Measurements from ENCODE around the gene STPG2.

DNA sequence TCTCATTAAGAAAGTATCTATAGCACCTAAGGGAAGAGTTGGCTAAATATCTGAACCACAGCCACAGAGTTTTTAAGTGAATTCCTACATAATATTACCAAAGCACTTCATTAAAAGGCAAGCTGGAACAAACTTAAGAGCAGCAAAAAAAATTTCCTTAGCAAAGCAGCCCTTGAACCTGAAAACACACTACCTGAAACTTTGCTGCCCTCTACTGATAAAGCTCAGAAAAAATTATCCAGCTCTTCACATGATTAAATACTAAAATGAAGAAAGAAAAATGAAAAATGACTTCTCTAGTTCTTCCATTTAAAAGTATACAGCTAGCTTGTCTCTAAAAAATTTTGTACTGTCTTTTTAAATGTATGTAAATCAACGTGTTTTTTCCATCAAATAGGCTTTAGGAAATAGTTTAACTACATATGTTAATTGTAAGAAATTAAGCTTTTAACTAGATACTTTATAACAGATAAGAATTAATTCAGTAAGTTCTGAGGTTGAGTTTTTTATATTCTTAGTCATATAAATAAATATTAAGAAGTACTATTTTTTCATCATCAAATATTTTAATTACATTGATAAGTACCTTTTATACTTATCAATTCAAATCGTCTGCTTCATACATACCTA is 156.1 kb downstream of the STPG2 start:
- TF ChIP-seq, protein P1, sequence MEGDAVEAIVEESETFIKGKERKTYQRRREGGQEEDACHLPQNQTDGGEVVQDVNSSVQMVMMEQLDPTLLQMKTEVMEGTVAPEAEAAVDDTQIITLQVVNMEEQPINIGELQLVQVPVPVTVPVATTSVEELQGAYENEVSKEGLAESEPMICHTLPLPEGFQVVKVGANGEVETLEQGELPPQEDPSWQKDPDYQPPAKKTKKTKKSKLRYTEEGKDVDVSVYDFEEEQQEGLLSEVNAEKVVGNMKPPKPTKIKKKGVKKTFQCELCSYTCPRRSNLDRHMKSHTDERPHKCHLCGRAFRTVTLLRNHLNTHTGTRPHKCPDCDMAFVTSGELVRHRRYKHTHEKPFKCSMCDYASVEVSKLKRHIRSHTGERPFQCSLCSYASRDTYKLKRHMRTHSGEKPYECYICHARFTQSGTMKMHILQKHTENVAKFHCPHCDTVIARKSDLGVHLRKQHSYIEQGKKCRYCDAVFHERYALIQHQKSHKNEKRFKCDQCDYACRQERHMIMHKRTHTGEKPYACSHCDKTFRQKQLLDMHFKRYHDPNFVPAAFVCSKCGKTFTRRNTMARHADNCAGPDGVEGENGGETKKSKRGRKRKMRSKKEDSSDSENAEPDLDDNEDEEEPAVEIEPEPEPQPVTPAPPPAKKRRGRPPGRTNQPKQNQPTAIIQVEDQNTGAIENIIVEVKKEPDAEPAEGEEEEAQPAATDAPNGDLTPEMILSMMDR (conservative IDR thresholded peaks at IDR 0.05 in 1 of 2, IDR thresholded peaks at IDR 0.05 in 1 of 2; ENCODE audit: extremely low read depth in 1 of 2, insufficient read depth in 1 of 2, low read depth in 1 of 2, low read length in 2 of 2), result peak; percentile 51 to 67
- no peak for TF ChIP-seq EZH2 (IDR thresholded peaks at IDR 0.05; ENCODE audit: borderline replicate concordance, low read length)
